GM19395 (cell line): ENCODE results near the gene MMS19.
"Not testable (repeated sequence)": the region's sequence is repeated elsewhere in the genome, so short reads cannot be mapped to it uniquely, and the experiment has no call there.

Experiments
- ATAC-seq: cut with Tn5 transposase; IDR thresholded peaks from one replicate; pipeline ENCODE4 v1.9.1; 2021; ENCODE audit warnings: mild to moderate bottlenecking, moderate library complexity; ENCODE audit not compliant: unreplicated experiment

MMS19 gene

GRCh38 chr10:97498076-97498840 lies at the start of gene MMS19:
Gene MMS19 (minus strand): TSS chr10:97498422. CDS start chr10:97498384, 38 bp downstream.
- peak; percentile 92 for ATAC-seq

- ATAC-seq: no peak
These were observed 49.7 kb upstream of the MMS19 start for GRCh38 chr10:97547962-97548361.

- ATAC-seq: no peak
These were observed 49.0 kb upstream of the MMS19 start for GRCh38 chr10:97547271-97547600.

- no peak for ATAC-seq
These were observed 48.4 kb upstream of the MMS19 start for GRCh38 chr10:97546456-97547270.

- ATAC-seq: no peak
These were observed 44.9 kb upstream of the MMS19 start for GRCh38 chr10:97543025-97543546.

- no peak for ATAC-seq
These were observed 44.2 kb upstream of the MMS19 start for GRCh38 chr10:97542169-97543024.

GRCh38 chr10:97540669-97541500 lies 42.7 kb upstream of the MMS19 start:
- ATAC-seq: no peak

GRCh38 chr10:97539523-97540200 lies 41.4 kb upstream of the MMS19 start:
- no peak for ATAC-seq

- no peak for ATAC-seq
These were observed 40.6 kb upstream of the MMS19 start for GRCh38 chr10:97538839-97539238.

- ATAC-seq: no peak
These were observed 40.2 kb upstream of the MMS19 start for GRCh38 chr10:97538411-97538810.

GRCh38 chr10:97537186-97537869 lies 39.1 kb upstream of the MMS19 start:
- ATAC-seq: no peak

- no peak for ATAC-seq
These were observed 36.6 kb upstream of the MMS19 start for GRCh38 chr10:97534746-97535367.

- no peak for ATAC-seq
These were observed 35.7 kb upstream of the MMS19 start for GRCh38 chr10:97533888-97534287.

GRCh38 chr10:97532935-97533671 lies 34.9 kb upstream of the MMS19 start:
- no peak for ATAC-seq

GRCh38 chr10:97531401-97531986 lies 33.3 kb upstream of the MMS19 start:
- no peak for ATAC-seq

GRCh38 chr10:97529685-97530465 lies 31.7 kb upstream of the MMS19 start:
- no peak for ATAC-seq

GRCh38 chr10:97528876-97529275 lies 30.7 kb upstream of the MMS19 start:
- ATAC-seq: not testable (repeated sequence)
